HEK293T (cell line): ENCODE data around the gene ABI1.

Source experiments
- BHLHE40 ChIP-seq: fragments of 450-650 bp; IDR thresholded peaks from 2 replicates; pipeline ENCODE4 v1.6.1; 2016; ENCODE audit warnings: mild to moderate bottlenecking, moderate library complexity, borderline replicate concordance
- ELF4 ChIP-seq: fragments of 450-650 bp; IDR thresholded peaks from 2 replicates; pipeline ENCODE4 v1.6.1; 2017; ENCODE audit warnings: antibody characterized with exemption
- FOXA1 ChIP-seq: fragments of 450-650 bp; IDR thresholded peaks from 2 replicates; pipeline ENCODE4 v1.6.1; 2016; ENCODE audit warnings: mild to moderate bottlenecking
- FOXK2 ChIP-seq: fragments of 450-650 bp; IDR thresholded peaks from 2 replicates; pipeline ENCODE4 v1.6.1; 2016; ENCODE audit warnings: mild to moderate bottlenecking
- FOXM1 ChIP-seq: fragments of 450-650 bp; IDR thresholded peaks from 2 replicates; pipeline ENCODE4 v1.6.1; 2017; ENCODE audit warnings: mild to moderate bottlenecking, borderline replicate concordance
- TARDBP ChIP-seq: fragments of 450-650 bp; IDR thresholded peaks from 2 replicates; pipeline ENCODE4 v1.6.1; 2016
- ZNF384 ChIP-seq: fragments of 450-650 bp; IDR thresholded peaks from 2 replicates; pipeline ENCODE4 v1.6.1; 2016

GRCh38 chr10:26696786-26697162 is 164.0 kb downstream of the ABI1 start:
- no peak for TF ChIP-seq TARDBP
- TF ChIP-seq FOXA1, result no peak
- TF ChIP-seq FOXM1, result no peak
- no peak for TF ChIP-seq ELF4
- no peak for TF ChIP-seq FOXK2
- no peak for TF ChIP-seq ZNF384
- TF ChIP-seq BHLHE40, result no peak
